Tongue (tissue), 2 donors: ENCODE measurements around the gene FRK. TPM values are rescaled to one million over a fixed set of nuclear protein-coding genes. Genes with fewer than 3 reads are reported as not detected.

Experiments
- DNase-seq: peaks from one replicate; pipeline ENCODE4 v3.0.0-alpha.2; 2015
- total RNA-seq: library from RNA; depleted of rRNA; stranded (reverse); fragments of >200 nt; gene quantifications from one replicate; pipeline ENCODE4 v1.2.3, GENCODE V29; 2014

The FRK gene
- total RNA-seq, 1 donor from 2014 or later = 2.7 TPM

DNA sequence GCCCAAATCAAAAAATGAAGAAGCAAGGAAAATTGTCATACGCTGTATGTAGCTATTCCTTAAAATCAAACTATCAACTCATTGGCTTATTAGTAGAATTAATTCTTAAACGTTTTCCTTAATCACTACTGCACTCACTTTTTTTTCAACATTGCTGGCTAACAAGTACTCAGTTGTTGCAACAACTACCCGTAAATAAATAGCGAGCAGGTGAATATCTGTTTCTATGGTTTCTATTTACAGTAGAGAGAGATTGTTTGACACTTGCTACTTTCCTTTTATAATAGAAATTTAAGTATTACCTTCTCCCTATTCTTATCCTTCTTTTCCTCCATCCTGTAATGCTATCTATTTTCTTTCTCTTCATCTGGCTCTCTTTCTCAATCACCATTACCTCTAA, 25.1 kb downstream of the FRK start:
- DNase-seq = no peak

GRCh38 chr6:116034327-116034726, 26.4 kb downstream of the FRK start:
- no peak for DNase-seq

- DNase-seq = no peak
Observed at GRCh38 chr6:116033687-116034303, 26.9 kb downstream of the FRK start.

- DNase-seq = peak; percentile 31
Observed at GRCh38 chr6:116030770-116031169, 29.9 kb downstream of the FRK start.

DNA sequence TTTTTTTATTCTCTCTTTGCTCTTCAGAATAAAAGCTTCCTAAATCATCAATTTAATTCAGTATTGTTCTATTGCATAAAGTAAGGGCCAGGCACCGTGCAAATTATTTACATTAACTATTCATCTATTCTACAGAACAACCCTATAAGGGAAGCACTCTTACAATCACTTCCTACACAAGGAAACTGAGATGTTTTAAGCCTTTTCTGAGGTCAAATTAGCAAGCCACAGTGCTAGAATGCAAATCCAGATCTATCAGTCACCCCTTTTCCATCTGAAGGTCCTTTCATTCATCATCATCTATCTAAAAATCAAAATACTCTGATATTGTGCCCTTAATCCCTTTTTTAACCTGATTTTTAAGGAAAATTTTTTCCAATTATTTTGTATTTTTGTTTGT, 31.2 kb downstream of the FRK start:
- DNase-seq = no peak

GRCh38 chr6:116028233-116028632, 32.5 kb downstream of the FRK start:
- DNase-seq = no peak

DNA sequence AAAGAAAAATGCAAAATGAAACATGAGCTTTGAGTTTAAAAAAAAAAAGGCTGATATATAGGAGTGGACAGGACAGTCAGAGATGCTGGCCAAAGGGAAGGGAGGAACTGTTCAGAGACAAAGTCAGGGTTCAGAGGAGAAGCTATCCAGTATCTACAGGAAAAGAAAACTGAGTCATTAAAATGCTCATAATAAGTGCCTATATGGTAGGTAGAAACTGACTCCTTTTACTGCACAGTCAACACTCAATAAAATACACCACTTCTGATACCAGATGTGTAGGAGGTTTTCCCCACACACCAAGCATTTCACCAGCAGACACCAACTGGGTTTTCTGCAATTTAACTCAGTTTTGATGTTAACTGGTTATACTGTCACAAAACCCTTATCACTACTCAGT, 32.9 kb downstream of the FRK start:
- no peak for DNase-seq

DNA sequence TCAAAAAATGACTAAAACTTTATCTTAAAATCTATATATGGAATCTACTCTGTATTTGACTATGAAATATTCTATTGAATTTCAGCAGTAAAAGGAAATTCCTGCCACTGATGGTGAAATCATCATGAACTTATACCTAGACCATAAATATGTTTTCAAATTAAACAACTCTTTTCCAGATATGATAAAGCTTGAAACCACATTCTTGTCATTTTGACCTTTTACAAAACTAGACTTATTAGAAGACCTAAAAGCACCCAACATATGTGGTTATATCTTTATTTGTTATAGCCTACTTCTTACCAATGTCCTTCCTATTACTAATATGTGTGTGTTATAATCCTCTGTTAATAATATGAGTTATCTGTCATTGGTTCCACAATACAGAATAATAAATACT, 35.3 kb downstream of the FRK start:
- no peak for DNase-seq

DNA sequence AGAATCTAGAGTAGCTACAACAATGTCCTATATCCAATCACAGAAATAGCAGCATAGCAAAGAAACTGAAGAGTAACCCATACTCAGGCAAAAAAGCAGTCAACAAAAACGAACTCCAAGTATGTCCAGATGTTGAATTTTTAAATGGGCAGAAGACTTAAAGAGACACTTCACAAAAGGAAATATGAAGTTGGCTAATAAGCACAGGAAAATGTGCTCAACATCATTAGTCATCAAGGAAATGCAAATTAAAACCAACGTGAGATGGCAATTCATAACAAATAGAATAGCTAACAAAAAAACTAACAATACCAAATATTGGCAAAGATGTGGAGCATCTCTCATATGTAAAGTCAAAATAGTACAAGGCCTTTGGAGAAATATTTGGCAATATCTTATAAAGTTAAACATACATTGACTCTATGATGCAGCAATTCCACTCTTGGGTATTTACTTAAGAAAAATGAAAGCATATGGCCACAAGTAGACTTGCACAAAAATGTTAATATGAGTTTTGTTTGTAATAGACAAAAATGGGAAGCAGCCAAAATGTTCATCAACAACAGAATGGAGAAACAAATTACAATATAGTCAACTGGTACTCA, 37.7 kb downstream of the FRK start:
- DNase-seq = peak; percentile 25

- no peak for DNase-seq
Observed at GRCh38 chr6:116020738-116021137, 40.0 kb downstream of the FRK start.

DNA sequence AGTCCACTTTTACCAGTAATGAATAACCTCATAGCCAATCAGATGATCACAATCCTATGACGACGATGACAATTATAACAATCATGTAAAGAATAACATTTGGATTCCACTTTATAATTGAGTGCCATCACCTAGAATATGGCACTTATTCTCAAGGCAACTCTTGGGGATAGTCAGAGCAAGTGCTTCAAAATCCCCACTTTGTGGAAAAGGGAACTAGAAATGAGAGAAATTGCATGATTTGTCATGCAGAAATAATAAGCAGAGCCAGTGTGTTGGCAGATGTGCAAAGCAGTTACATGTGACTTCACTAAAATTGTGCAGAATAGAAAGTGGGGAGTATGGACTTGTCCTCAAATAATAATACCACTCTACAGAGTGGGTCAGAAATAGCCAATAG, 41.3 kb downstream of the FRK start:
- no peak for DNase-seq

- no peak for DNase-seq
Observed at GRCh38 chr6:116018976-116019375, 41.7 kb downstream of the FRK start.

DNA sequence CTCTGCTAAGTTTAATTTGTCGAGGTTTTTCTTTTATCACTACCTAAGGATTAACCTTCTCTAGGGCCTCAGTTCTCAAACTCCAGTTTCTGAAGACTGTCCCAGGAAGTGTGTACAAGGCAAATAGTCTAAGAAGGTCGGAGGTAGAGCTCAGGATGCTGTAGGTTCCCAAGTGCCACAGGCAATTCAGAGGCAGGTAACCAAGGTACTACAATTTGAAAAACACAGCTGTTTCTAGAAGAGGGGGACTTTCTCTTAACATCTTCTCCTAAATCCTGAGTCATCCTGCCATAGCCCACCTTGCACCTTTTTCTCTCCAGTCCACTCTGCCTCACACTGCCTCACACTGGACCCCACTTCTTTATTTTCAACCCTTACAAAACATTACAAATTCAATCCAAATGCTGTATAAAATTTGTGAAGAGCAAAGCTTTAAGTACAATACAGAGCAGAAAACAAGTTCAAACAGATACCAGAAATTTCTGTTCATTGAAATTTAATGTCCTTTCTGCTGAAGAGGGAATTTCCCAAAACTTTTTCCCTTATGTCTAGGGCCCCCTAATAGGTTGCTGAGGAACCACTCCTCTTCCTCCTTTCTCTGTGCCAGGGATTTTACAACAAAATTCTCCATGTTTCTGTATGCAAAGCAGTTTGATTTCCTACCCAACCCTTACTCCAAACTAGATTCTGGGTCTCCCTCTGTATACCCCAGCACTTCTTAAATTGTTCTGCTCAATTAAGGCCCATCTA, 43.0 kb downstream of the FRK start:
- DNase-seq = peak; percentile 16

- peak; percentile 61 for DNase-seq
Observed at GRCh38 chr6:116016846-116017545, 43.7 kb downstream of the FRK start.

GRCh38 chr6:116015983-116016382, 44.7 kb downstream of the FRK start:
- no peak for DNase-seq

DNA sequence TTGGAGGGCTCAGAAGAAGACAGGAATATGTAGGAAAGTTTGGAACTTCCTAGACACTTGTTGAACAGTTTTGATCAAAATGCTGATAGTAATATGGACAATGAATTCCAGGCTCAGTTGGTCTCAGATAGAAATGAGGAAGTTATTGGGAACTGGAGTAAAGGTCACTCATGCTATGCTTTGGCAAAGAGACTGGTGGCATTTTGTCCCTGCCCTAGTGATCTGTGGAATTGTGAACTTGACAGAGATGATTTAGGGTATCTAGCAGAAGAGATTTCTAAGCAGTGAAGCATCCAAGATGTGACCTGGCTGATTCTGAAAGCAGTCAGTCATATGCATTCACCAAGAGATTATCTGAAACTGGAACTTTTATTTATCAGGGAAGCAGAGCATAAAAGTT, 45.1 kb downstream of the FRK start:
- no peak for DNase-seq

GRCh38 chr6:116012951-116013350, 47.7 kb downstream of the FRK start:
- no peak for DNase-seq

DNA sequence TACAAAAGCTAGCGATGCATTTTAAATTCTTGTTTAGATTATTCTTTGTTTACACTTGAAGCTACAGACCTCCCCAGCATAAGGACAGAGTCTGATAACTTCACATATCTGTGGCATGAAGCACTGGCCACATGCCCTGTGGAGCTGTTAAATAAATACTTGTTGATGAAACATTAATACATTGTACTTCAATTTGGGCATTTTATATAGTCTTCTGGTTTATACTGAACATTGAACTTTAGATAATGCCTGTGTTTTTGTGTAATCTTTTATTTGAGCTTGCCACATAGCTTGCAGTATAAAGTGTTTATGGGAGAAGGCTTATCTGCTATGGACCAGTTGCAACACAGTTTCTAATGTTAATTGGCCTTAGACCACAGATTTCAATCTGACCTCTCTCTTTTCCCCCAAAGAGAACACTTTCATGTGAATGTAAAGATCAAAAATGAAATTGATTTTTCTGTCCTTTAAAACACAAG, 48.2 kb downstream of the FRK start:
- no peak for DNase-seq

- DNase-seq = no peak
Observed at GRCh38 chr6:116011520-116011919, 49.2 kb downstream of the FRK start.

DNA sequence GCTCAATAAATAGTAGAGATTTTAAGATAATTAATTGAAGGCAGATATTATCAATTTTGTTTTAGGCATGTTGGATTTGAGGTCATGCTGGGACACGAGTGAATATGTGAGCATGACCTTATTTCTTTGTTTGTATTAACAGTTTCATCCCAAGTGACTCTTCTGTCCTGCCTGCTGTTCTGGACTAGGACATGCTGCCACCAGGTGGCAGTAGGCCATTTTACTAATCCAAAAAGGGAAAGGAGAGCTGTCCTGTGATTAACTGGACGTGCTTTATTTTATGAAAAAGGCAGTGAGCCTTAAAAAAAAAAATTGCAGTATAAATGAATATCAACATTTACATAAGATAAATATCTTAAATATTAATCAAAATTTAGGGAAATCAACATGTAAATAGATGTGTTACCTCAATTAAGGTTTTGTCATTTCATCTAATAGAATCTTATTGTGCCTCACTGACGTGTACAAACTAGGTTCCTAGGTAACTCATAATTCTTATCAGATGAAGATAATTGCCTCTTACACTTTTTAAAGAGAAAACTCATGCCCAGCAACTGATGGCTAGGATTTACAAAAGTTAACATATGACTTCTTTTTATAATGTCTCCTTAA, 49.8 kb downstream of the FRK start:
- peak; percentile 82 for DNase-seq

DNA sequence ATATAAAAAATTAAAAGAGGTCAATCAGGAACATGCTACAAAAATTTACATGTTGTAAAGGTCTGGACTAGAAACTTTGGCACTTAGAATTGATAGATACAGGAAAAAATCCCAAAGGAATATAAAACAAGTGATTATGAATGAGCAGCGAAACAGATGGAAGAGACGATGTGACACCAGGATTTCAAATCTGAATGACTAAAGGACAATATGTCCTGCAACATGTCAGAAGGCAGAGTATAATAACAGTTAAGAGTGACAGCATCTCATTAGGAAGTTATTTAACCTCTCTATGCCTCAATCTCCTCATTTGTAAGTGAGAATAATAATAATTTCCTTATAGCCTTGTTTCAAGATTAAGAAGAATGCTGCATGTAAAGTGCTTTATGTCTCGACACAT, 50.3 kb downstream of the FRK start:
- DNase-seq = no peak

DNA sequence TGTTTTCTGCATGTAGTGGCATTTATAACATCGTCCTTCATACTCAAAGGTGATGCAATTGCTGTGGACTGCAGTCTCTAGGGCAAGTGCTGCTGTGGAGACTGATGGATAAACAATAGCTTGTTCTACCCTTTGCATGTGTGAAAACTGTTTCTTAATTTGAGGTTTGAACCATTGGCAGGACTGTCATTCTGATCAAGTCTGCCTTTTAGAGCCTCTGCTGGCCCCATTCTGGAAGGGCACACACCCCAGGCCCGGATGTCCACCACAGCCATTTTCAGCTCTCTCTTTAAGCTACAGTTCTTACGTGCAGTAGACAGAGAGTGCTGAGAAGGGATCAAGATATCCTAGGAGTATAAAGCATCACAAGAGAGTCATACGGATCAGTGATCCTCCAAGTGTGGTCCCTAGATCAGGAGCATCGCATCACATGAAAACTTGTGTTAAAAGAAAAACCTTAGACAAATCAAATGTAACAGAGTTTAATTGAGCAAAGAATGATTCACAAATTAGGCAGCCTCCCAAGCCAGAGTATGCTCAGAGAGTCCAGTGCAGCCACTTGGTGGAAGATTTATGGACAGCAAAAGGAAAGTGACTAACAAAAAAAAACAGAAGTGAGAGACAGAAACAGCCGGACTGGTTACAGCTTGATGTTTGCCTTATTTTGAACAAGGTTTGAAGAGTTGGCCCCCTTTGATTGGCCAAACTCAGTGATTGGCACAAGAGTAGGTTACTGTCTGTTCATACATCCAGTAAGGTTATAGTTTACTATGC, 52.0 kb downstream of the FRK start:
- DNase-seq = peak; percentile 45
